Suppressor macrophage treated with lipopolysaccharide for 4 hours (primary cell): ENCODE data around the gene CA5B.
"Not testable (repeated sequence)": the region's sequence is repeated elsewhere in the genome, so short reads cannot be mapped to it uniquely, and the experiment has no call there.

Experiments
- DNase-seq: peaks from one replicate; pipeline ENCODE4 v3.0.0-alpha.2; 2020

The CA5B gene

DNA sequence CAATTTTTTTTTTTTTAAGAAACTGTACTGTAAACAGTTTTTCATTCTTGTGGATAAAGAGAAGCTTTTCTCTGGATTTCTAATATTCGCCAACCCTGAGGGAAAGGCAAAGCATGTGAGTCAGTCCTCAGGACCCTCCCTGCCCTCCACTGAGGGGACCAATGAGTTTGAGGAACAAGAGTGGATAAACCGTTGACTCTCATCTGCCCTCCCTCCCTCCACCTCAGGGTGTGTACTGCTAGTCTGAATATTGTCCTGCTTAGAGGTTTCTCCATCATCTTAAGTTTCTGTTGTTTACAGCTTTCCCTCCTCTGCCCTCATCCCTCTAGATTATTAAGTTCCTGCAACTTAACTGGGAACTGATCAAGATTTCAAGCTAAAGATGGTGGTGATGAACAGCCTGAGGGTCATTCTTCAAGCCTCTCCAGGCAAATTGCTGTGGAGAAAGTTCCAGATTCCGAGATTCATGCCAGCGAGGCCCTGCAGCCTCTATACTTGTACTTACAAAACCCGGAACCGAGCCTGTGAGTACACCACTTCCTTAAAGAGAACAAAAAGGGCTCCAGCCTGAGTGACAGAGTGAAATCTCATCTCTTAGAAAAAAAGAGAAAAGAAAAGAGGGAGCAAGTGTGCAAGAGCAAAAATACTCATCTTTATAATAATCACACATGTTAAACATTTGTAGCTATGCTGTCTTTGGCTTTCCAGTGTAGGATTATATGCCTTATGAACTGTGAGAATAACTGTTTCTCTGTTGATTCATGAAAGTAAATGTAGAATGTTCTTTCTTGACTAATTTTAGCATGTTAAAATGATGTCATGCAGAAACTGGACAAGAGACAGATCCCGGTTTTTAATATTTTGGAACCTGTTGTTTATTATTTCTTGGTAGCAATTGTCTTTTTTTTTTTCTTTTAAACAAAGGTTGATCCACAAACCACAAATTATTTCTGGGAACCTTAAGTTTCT, 11.9 kb downstream of the CA5B start:
- DNase-seq = peak; percentile 58

GRCh38 chrX:15750611-15751154, 12.6 kb downstream of the CA5B start:
- DNase-seq = no peak

DNA sequence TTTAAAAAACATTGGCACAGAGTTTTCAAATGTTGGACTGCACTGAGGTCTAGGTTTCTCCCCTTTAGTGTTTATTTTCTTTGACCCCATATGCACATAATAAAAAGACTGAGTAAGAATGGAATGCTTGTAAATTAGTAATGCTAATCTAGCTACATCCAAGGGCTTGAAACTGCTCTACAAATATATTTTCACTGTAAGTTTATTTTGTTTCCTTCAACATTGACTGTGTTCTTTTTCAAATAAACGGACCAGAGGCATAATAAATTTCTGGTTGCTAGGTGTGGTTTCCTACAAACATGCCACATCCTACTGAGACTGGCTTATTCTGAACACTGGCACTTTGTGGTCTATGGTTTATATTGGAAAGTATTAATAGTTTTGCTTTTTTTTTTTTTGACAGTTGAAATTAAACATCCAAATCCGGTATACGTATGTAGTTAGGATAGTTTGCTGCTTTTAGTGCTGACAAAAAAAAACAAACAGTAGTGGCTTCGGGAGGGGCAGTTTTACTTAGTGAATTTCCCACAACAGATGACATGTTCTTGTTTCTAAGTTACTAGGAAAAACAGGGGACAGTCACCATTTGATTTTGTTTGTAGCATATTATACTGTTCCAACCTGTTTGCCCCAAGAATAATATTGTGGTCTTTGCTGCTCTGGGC, 13.2 kb downstream of the CA5B start:
- DNase-seq = no peak

DNA sequence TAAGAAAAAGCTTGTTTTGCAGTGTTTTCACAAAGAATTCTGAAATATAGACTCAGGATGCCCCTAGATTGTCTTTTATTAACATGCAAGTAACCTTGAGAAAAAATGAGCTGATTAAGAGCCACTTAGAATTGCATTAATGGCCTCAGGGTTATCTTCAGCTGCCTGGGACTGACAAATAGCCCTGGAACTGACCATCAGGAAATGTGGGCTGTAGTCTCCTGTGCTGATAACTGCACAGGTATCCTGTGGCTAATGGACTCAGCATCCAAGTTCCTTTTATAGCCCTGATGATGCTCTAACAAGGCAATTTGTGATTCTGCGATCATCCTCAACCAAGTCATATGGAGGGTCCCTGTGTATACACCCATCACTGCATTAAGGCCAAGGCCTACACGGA, 17.0 kb downstream of the CA5B start:
- DNase-seq = no peak

DNA sequence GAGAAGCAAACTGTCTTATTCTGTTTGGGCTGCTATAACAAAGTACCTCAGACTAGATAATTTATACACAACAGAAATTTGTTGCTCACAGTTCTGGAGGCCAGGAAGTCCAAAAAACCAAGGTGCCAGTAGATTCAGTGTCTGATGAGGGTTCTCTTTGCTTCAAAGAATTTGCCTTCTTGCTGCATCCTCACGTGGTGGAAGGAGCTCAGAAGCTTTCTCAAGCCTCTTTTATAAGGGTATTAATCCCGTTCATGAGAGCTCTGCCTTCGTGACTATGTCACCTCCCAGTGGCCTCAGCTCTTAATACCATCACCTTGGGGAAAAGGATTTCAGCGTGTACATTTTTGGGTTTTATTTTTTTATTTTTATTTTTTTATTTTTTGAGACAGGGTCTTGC, 20.1 kb downstream of the CA5B start:
- no peak for DNase-seq

DNA sequence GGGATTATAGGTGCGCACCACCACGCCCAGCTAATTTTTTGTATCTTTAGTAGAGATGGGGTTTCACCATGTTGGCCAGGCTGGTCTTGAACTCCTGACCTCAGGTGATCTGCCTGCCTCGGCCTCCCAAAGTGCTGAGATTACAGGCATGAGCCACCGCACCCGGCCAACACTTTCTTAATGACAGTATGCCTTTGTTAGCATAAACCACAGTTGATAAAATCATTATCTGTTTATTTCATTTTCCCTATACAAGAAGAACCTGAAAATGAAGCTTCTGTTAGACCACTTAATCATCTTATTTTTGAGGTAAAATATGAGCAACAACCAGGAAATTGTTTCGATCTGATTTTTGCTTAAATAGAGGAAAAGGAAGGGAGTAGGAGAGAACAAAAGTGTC, 21.8 kb downstream of the CA5B start:
- not testable (repeated sequence) for DNase-seq

GRCh38 chrX:15761564-15762191, 23.6 kb downstream of the CA5B start:
- peak; percentile 52 for DNase-seq

GRCh38 chrX:15769300-15769954, 31.4 kb downstream of the CA5B start:
- no peak for DNase-seq

GRCh38 chrX:15781961-15782699, 44.1 kb downstream of the CA5B start:
- DNase-seq = peak; percentile 77

DNA sequence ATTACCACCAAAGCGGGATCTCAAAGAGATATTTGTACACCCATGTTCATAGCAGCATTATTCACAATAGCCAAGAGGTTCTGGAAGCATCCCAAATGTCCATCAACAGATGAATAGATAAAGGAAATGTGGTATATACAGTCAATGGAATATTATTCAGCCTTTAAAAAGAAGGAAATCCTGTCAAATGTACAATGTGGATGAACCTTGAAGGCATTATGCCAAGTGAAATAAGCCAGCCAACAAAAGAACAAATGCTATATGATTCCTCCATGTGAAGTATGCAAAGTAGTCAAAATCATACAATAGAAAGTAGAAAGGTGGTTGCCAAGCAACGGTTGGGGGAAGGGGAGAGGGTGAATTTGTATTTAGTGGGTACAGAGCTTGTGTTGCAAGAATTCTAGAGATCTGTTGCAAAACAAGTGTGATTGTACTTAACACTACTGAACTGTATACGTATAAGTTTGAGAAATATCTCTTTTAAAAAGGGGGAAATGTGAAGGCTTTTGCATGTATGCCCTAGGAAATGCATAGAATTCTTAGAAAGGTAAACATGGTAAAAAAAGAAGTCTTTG, 47.2 kb downstream of the CA5B start:
- no peak for DNase-seq

GRCh38 chrX:15786915-15787314, 48.8 kb downstream of the CA5B start:
- DNase-seq = peak; percentile 29

GRCh38 chrX:15789979-15790768, 52.1 kb downstream of the CA5B start, which contains the start of gene ZRSR2:
TSS of gene ZRSR2 (plus strand) at chrX:15790484. CDS start at chrX:15790496, 12 bp downstream.
- DNase-seq = peak; percentile 80

DNA sequence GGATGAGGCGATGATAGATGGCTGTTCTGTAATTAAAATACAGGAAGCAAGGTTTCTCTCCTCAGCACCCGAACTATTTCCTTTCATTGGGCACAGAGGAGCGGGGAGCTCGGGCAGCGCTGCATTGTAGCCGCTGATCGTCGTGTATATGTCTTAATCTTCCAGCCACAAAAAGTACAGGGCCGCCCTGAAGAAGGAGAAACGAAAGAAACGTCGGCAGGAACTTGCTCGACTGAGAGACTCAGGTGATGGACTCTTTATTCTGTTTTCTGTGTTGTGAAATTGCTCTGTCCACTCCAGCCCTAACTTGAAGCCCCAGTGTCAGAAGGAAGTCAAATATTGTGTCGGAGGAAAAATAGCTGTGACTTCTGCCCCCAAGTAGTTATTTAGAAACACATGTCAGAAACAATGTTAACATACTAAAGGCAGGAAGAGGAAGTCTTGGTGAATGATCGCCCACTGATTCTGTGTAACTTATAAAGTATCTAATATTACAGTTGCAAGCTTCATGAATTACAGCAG, 52.8 kb downstream of the CA5B start:
- peak; percentile 36 for DNase-seq

- no peak for DNase-seq
These were observed 59.6 kb downstream of the CA5B start for GRCh38 chrX:15797707-15798106.

- peak; percentile 52 for DNase-seq
These were observed 66.5 kb downstream of the CA5B start for GRCh38 chrX:15804563-15804962.

GRCh38 chrX:15808254-15808653, 70.2 kb downstream of the CA5B start:
- DNase-seq = no peak

DNA sequence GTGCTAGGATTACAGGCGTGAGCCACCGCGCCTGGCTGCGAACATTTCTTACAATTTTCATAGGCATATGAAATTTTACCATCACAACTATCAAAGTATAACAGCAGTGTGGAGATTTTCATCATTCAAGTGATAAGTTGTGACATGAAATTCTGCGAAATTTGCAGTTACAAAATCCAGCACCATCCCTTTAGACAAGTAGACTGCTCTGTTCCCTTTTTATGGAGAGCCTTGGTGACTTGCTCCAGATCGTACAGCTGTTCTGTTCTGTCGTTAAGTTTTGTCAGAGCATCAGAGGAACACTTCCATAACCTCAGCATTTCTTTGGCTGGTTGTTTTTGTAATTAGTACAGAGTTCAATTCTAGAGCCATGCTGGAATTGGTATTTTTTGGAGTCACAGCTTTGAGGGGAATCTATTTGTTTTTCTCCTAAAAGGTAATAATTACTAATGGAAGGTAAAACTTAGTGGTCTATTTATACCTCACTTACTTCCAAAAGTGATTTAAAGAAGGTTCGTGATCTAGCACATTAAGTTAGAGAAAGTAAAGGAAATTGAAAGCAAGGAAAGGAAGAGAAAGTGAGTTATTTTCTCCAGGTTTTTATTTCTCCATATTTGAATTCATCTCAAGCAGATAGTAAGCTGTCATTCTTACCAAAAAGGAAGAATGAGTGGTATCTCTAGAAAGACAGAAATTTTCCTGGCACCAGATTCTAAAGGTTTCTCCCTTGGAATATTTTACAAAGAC, 74.3 kb downstream of the CA5B start:
- no peak for DNase-seq

DNA sequence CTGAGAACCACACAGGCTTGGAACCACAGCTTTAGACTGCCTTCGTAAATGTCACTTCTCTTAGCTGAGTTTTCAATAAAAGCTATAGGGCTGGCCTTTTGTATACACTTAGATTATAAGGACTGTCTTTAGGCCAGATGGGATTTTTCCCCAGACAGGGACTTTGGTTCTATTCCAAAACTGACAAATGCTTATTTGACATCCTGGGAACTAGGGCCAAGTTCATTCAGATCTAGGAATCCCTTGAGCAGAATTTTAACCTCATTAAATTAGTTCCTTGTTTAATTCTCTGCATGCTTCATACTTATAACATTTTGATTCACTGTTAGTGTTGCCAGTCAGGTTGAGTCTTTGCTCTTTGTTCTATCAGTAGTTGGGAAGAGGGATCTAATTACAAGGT, 75.3 kb downstream of the CA5B start:
- no peak for DNase-seq

DNA sequence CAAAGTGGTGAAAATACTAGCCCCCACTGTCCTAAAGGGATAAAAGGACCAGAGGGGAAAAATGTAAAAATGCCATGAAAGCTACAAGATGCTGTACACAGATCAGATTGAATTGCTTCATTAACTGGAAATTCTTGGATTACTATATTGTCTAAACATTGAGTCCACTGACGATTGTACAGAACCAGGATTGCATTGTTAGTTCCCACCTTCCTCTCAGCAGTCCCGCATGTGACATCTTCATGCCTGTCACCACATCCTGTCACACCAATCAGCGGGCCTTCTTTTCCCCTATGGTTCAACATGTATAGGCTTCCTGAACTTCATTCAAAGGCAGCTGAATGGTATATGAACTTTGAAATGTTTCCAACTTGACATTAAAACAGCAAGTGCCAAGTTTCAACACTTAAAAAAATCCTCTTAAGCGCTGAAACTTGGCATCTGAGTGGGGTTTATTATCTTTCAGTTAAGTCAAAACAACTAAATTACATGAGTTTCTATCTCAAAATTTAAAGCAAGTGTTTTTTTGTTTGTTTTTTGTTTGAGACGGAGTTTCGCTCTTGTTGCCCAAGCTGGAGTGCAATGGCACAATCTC, 76.8 kb downstream of the CA5B start:
- DNase-seq = peak; percentile 17
